Calu3 (cell line): Measurements from ENCODE around the gene STXBP1. TPM values are rescaled to one million over a fixed set of nuclear protein-coding genes. Genes with fewer than 3 reads are reported as not detected.

ENCODE experiments used
- BruUV-seq: library from RNA; stranded (reverse); fragments of 400-500 nt; replicated peaks from 2 replicates; lab custom pipeline; 2021; lab: Mats Ljungman, UMichigan
- CTCF ChIA-PET: fragments of 300-600 bp; sonication (Branson Sonifier 250); formaldehyde crosslinking; loops from one replicate; lab custom pipeline; 2022; ENCODE audit warnings: antibody characterized with exemption; lab: Charles Lee
- DNase-seq: peaks from one replicate; pipeline ENCODE4 v3.0.0; 2022
- H3K27ac Mint-ChIP-seq: one replicate; pipeline ENCODE4 v1.8.0; 2022; ENCODE audit warnings: mixed read lengths; ENCODE audit not compliant: unreplicated experiment
- H3K27me3 Mint-ChIP-seq: one replicate; pipeline ENCODE4 v1.8.0; 2022; ENCODE audit warnings: mixed read lengths; ENCODE audit not compliant: unreplicated experiment
- H3K36me3 Mint-ChIP-seq: one replicate; pipeline ENCODE4 v1.8.0; 2022; ENCODE audit warnings: mild to moderate bottlenecking, moderate library complexity, mixed read lengths; ENCODE audit not compliant: insufficient read depth, unreplicated experiment
- H3K4me1 Mint-ChIP-seq: one replicate; pipeline ENCODE4 v1.8.0; 2022; ENCODE audit warnings: mild to moderate bottlenecking, low read depth, mixed read lengths; ENCODE audit not compliant: unreplicated experiment
- H3K4me3 Mint-ChIP-seq: one replicate; pipeline ENCODE4 v1.8.0; 2022; ENCODE audit warnings: mild to moderate bottlenecking, low read depth, moderate library complexity, mixed read lengths; ENCODE audit not compliant: unreplicated experiment
- H3K9me3 Mint-ChIP-seq: one replicate; pipeline ENCODE4 v1.8.0; 2022; ENCODE audit warnings: low read depth, mixed read lengths; ENCODE audit not compliant: unreplicated experiment
- intact Hi-C: fragments of 100-400 bp; cut with micrococcal nuclease; formaldehyde crosslinking; loops from one replicate; pipeline ENCODE4 v1.10.0; 2022; ENCODE audit not compliant: unreplicated experiment
- total RNA-seq: library from RNA; stranded (reverse); gene quantifications from 2 replicates; pipeline ENCODE4 v1.2.3, GENCODE V29; 2022
- TF ChIP-seq, protein P1 (sequence below): fragments of 200-600 bp; IDR thresholded peaks from one replicate; pipeline ENCODE4 v1.8.0; 2022; ENCODE audit warnings: antibody characterized with exemption; ENCODE audit not compliant: unreplicated experiment

The STXBP1 gene
- total RNA-seq, 1 experiment from 2014 or later = 5.9 TPM

DNA sequence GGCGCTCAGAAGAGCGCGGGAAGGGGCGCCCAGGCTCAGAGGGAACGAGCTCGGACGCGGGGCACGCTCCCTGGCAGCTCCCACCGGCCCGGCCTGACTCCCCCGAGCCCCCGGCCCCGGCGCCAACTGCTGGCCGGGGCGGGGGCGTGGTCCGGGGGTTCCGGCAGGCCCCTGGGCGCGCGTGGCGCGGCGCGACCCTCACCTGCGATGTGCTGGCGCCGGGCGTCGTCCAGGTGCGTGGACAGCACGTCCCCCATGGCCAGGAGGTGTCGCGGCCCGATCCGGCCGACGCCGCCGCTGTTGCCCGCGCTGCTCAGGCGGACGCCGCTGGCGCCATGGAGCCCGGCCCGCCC, 43.5 kb upstream of the STXBP1 start:
- Mint-ChIP-seq H3K27me3 (no peaks in the 10 kb centered on the region), H3K27ac (no peak overlapping the region), H3K36me3 (peaks cover 43% of the 10 kb centered on the region), H3K4me1 (peaks cover 26% of the 10 kb centered on the region), H3K9me3 (no peaks in the 10 kb centered on the region), H3K4me3 (peak overlapping the region; percentile 94)
- TF ChIP-seq, protein P1, sequence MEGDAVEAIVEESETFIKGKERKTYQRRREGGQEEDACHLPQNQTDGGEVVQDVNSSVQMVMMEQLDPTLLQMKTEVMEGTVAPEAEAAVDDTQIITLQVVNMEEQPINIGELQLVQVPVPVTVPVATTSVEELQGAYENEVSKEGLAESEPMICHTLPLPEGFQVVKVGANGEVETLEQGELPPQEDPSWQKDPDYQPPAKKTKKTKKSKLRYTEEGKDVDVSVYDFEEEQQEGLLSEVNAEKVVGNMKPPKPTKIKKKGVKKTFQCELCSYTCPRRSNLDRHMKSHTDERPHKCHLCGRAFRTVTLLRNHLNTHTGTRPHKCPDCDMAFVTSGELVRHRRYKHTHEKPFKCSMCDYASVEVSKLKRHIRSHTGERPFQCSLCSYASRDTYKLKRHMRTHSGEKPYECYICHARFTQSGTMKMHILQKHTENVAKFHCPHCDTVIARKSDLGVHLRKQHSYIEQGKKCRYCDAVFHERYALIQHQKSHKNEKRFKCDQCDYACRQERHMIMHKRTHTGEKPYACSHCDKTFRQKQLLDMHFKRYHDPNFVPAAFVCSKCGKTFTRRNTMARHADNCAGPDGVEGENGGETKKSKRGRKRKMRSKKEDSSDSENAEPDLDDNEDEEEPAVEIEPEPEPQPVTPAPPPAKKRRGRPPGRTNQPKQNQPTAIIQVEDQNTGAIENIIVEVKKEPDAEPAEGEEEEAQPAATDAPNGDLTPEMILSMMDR = no peak
- no TSS peak for BruUV-seq
- intact Hi-C loops = no loop called here
- CTCF ChIA-PET = no interaction called here
- no peak for DNase-seq

DNA sequence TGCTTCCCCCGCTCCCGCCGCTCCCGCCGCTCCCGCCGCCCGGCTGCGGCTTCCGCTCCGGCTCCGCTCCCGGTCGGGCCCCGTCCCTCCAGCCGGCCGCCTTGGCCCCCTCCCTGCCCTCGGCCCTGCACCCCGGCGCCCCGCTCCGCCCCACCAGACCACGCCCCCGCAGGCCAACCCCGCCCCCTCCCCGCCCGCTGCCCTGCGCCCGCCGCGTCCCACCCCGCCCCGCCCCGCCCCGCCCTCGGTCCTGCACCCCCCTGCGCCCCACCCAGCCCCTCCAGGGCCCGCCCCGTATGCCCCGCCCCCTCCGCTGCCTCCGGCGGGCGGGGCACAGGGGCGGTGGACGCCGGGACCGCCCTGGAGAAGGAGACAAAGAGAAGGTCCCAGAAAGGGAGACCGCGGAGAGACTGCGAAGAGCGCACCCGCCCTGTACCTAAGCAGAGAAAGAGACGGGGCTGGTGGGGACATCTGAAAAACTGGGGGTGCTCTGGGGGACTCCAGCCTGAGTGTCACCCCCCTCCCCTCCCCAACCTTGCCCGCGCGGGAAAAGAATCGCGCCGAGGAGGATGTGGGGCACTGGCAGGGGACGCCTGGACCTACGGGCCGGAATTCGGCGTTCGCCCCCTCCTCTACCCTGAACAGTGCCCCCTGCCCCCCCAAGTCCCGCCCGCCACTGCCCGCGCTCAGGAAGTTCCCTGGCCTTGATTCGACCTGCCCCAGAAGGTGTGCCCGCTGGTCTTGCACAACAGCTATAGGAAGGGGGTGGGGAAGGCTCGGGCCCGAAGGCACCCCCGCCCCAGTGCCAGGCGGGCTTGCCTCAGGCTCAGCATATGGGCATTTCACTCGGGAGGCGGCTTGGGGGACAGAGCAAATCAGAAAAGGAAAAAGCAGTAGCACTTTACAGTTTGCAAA, 42.8 kb upstream of the STXBP1 start:
- Mint-ChIP-seq H3K27ac (peak overlapping the region; percentile 80), H3K9me3 (no peaks in the 10 kb centered on the region), H3K27me3 (no peaks in the 10 kb centered on the region), H3K4me3 (peak overlapping the region; percentile 94), H3K4me1 (peaks cover 26% of the 10 kb centered on the region), H3K36me3 (peaks cover 41% of the 10 kb centered on the region)
- CTCF ChIA-PET = interaction anchor here (0.5 to 0.7 kb wide), 2 partner anchors 150 to 1258 kb away, joined by 3 to 4 read pairs; no protein-coding TSS in a partner anchor
- intact Hi-C loops = no loop called here
- TF ChIP-seq, protein P1 = no peak
- DNase-seq = peak; percentile 76
- TSS peak; percentile 82 for BruUV-seq

DNA sequence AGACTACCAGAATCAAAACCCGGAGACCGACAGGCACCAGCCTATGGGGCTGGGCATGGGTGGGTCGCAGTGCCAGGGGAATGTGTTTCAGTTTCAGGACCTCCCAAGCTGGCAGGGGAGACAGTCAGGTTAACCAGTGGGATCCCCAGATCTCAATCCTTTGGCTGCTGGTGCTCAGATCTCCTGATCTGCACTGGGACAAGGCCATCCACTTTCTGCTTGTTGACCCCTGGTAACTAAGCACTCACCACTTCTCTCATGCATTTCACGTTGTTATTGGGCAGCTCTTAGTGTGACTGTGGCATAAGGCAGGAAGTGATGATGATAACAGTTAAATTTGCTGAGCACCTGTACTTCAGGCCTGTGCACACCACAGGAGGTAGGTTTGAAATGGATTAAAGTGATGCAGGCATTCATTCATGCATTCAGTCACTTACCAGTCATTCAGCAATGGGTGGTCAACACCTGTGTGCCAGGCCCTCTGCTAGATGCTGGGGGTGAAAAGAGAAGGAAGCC, 42.1 kb upstream of the STXBP1 start:
- DNase-seq = no peak
- CTCF ChIA-PET = interaction anchor here (0.5 to 0.7 kb wide), 2 partner anchors 149 to 1259 kb away, joined by 3 to 4 read pairs; no protein-coding TSS in a partner anchor
- no TSS peak for BruUV-seq
- intact Hi-C loops = no loop called here
- Mint-ChIP-seq H3K27me3 (no peaks in the 10 kb centered on the region), H3K36me3 (peaks cover 47% of the 10 kb centered on the region), H3K9me3 (no peaks in the 10 kb centered on the region), H3K4me3 (peak overlapping the region; percentile 94), H3K27ac (peak overlapping the region; percentile 80), H3K4me1 (peaks cover 26% of the 10 kb centered on the region)
- TF ChIP-seq, protein P1 = no peak

DNA sequence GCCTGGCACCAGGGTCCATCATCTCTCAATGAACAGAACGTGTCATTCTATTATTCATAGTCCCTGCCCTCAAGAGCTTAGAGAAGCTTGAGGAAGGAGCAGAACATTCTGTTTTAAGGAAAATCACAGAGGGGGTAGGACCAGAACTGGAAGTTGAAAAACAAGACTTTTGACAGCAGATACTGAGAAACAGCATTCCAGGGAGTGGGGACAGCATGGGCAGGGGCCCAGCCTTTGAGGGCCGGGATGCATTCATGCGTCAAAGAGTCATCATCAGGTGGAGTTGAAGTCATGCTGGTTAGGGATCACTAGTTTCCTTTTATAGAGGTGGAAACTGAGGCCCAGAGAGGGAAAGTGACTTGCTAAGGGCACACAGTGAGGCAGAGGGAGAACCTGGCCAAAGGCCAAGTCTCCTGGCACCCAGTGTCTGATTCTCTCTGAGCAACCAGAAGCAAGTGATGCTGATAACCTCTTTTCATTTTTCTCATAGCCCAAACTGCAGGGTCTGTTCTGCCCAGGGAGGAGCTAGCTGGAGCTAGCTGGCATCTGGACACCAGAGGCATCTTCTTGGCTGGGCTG, 41.5 kb upstream of the STXBP1 start:
- Mint-ChIP-seq H3K36me3 (peaks cover 50% of the 10 kb centered on the region), H3K4me1 (peaks cover 26% of the 10 kb centered on the region), H3K27me3 (no peaks in the 10 kb centered on the region), H3K27ac (peak overlapping the region; percentile 80), H3K4me3 (no peak overlapping the region), H3K9me3 (no peaks in the 10 kb centered on the region)
- CTCF ChIA-PET = no interaction called here
- intact Hi-C loops = no loop called here
- no peak for DNase-seq
- BruUV-seq = no TSS peak
- TF ChIP-seq, protein P1 = no peak
